Lung microvascular endothelial cell (primary cell): ENCODE results near the gene CTNNA3. TPM values are rescaled to one million over a fixed set of nuclear protein-coding genes. Genes with fewer than 3 reads are reported as not detected.

ENCODE experiments used
- DNase-seq, 2 donors: peaks; one replicate each; pipeline versions ENCODE4 v3.0.0 to v3.0.0-alpha.2; 2010; ENCODE audit warnings: low read depth in 2 of 2
- total RNA-seq: library from RNA; depleted of rRNA; stranded (reverse); fragments of >200 nt; gene quantifications from 2 replicates; pipeline ENCODE4 v1.2.1, GENCODE V29; 2014

Gene CTNNA3
- total RNA-seq, 1 donor from 2014 or later, result not detected

- DNase-seq, result no peak
Observed at GRCh38 chr10:67331121-67331910, 364.7 kb downstream of the CTNNA3 start.

- no peak for DNase-seq
Observed at GRCh38 chr10:67327626-67328535, 368.1 kb downstream of the CTNNA3 start.

- no peak for DNase-seq
Observed at GRCh38 chr10:67319976-67320375, 376.0 kb downstream of the CTNNA3 start.

- no peak for DNase-seq
Observed at GRCh38 chr10:67308912-67309311, 387.1 kb downstream of the CTNNA3 start.

- peak in 1 of 2 donors; percentile 8 for DNase-seq
Observed at GRCh38 chr10:67306588-67307205, 389.3 kb downstream of the CTNNA3 start.

- no peak for DNase-seq
Observed at GRCh38 chr10:67302701-67303100, 393.3 kb downstream of the CTNNA3 start.

- DNase-seq, result no peak
Observed at GRCh38 chr10:67299761-67300160, 396.2 kb downstream of the CTNNA3 start.

GRCh38 chr10:67297637-67298181 lies 398.3 kb downstream of the CTNNA3 start:
- no peak for DNase-seq

GRCh38 chr10:67296926-67297325 lies 399.1 kb downstream of the CTNNA3 start:
- no peak for DNase-seq

GRCh38 chr10:67288688-67289410 lies 407.1 kb downstream of the CTNNA3 start:
- DNase-seq, result no peak

- no peak for DNase-seq
Observed at GRCh38 chr10:67284589-67284988, 411.4 kb downstream of the CTNNA3 start.

GRCh38 chr10:67282871-67283270 lies 413.1 kb downstream of the CTNNA3 start:
- no peak for DNase-seq

GRCh38 chr10:67280405-67280804 lies 415.6 kb downstream of the CTNNA3 start:
- DNase-seq, result no peak

GRCh38 chr10:67277402-67277801 lies 418.6 kb downstream of the CTNNA3 start:
- no peak for DNase-seq

- DNase-seq, result no peak
Observed at GRCh38 chr10:67269828-67270227, 426.2 kb downstream of the CTNNA3 start.

- no peak for DNase-seq
Observed at GRCh38 chr10:67268146-67268545, 427.8 kb downstream of the CTNNA3 start.

- DNase-seq, result no peak
Observed at GRCh38 chr10:67262675-67263074, 433.3 kb downstream of the CTNNA3 start.

- no peak for DNase-seq
Observed at GRCh38 chr10:67261300-67261797, 434.6 kb downstream of the CTNNA3 start.

- DNase-seq, result no peak
Observed at GRCh38 chr10:67259319-67259929, 436.6 kb downstream of the CTNNA3 start.

GRCh38 chr10:67257427-67258144 lies 438.4 kb downstream of the CTNNA3 start:
- no peak for DNase-seq
